SW 1271 (cell line): ENCODE measurements around the gene SMOC1.

Experiments used
- DNase-seq, 2 experiments: peaks; one replicate each; lab custom pipeline; 2025; lab: John Stamatoyannopoulos, UW

Gene SMOC1

GRCh38 chr14:69879175-69880043, at the start of gene SMOC1:
Gene SMOC1 (plus strand): TSS chr14:69879416. CDS start chr14:69879679, 263 bp downstream.
- DNase-seq, result no peak

GRCh38 chr14:69838881-69839416, 40.3 kb upstream of the SMOC1 start:
- DNase-seq, result no peak

DNA sequence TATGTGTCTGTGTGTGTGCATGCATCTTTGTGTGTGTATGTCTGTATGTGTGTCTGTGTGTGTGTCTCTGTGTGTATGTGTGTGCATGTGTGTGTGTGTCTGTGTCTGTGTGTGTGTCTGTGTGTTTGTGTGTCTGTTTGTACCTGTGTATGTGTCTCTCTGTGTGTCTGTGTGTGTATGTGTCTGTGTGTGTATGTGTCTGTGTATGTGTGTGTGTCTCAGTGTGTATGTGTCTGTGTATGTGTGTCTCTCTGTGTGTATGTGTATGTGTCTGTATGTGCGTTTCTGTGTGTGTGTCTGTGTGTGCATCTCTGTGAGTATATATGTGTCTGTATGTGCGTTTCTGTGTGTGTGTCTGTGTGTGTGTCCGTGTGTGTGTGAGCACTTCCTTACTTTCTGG, 39.6 kb upstream of the SMOC1 start:
- DNase-seq, result no peak

- DNase-seq, result no peak
These were observed 37.6 kb upstream of the SMOC1 start for GRCh38 chr14:69841656-69842055.

DNA sequence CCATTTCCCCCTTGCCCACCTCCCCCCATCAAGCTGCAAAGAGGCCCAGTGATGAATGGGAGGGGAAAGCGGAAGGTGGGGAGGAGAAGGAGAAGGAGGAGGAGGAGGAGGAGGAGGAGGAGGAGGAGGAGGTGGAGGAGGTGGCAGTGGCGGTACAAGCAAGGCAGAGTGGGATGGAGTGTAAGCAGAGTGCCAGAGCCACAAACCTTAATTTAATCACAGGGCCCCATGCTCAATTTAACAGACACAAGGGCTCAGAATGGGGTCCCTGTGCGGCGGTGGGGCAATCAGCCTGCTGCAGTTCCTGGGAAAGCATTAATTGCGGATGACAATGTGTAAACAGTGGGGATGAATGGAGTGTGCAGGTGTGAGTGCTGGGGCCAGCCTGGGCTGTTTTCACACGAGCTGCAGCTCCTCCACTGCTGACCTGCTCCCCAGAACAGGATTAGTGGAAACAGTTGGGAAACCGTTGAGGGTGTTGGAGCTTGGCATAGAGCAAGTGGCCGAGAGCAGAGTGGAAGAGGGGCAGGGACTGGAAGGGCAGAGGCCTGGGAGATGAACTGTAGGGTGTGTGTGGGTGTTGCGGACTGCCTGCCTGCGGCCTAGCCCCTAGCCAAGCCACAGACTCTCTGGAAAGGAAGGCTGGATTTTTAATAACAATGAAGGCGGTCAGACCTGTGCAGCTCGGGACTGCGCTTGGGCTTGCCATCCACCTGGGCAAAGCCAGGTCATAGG, 36.4 kb upstream of the SMOC1 start:
- DNase-seq, result no peak

DNA sequence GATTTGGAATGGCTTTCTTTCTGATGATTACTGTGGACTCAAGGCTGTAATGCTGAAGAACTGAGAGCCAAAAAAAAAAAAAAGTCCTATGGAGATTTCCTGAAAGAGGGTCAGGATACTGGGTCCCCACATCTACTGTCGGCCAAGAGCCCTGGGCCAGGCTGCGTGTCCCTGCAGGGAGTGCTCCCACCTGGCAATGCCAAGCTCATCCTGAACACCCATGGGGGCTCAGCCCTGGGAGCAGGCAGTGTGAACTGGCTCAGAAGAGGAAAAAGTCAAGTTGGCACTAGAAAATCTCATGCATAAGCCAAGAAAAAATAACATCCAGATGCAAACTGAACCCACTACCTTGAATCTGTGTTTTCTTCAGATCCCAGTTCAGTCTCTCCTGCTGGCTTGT, 35.0 kb upstream of the SMOC1 start:
- no peak for DNase-seq

- DNase-seq, result no peak
These were observed 34.1 kb upstream of the SMOC1 start for GRCh38 chr14:69845050-69845581.

DNA sequence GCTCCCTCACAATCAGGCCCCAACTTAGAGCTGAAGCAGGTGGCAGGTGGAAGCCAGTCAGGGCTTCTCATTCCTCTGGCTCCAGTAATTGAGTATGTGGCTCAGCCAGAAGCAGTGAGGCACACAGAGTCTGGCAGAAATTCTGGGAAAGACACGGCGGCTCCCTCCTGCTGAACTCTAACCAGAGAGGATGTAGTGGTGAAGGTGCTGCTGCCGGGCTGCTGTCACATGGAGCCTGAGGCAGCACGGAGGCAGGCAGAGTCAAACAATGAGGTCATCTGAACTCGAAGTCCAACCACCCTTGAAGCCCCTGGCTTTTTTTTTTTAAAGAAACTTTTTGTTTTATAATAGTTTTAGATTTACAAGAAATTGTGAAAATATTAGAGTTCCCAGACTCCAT, 33.4 kb upstream of the SMOC1 start:
- DNase-seq, result no peak

DNA sequence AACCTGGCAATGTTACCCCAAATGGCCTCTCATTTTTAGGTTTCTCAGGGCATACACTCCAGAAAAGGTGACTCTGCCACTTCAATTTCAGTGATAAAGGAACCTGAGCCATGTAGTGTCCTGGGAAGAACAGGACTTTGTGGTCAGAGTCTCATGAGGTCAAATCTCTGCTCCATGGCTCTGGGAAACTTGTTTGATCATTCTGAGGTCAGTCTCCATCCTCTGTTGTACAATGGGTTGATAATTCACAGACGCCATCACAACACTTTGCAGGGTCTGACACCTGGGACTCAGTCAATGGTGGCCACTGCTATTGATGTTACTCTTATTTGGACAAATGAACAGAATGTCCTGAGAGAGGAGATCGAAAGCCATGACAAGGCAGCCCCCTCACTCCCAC, 31.1 kb upstream of the SMOC1 start:
- no peak for DNase-seq

GRCh38 chr14:69848903-69849391, 30.3 kb upstream of the SMOC1 start:
- DNase-seq, result no peak

- DNase-seq, result no peak
These were observed 29.0 kb upstream of the SMOC1 start for GRCh38 chr14:69850086-69850735.

- no peak for DNase-seq
These were observed 28.5 kb upstream of the SMOC1 start for GRCh38 chr14:69850736-69851112.

GRCh38 chr14:69852531-69853321, 26.5 kb upstream of the SMOC1 start:
- no peak for DNase-seq

DNA sequence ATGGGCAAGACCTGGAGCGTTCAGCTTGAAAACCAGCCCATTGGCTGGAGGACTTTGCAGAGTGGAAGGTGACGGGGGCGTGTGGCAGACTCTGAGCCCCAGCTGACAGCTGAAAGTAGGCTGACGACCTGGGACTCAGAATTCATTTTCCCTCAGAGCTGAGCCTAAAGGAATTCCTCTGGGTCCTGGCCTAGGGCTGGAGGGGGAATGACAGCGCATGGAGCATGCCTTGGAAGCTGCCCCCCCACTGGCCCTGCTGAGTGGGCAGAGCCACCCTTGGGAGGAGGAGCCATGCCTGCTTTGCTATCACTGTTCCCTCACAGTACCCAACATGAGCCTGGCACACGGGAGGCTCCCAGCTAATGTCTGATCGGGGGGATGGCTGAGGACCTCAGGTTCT, 25.4 kb upstream of the SMOC1 start:
- DNase-seq, result no peak

DNA sequence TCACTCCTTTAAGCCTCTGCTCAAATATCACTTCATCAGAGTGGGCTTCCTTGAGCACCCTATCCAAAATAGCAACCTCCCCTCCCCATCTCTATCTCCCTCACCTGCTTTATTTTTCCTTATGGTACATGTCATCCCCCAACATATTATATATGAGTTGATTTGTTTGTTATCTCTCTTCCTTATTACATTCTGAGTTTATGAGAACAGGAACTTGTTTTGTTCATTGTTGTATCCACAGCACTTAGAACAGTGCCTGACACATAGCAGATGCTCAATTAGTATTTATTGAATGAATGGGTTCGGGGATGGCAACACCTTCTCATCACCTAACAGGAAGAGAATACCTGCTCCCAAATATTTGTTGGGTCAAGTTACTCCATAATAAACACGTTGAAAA, 24.6 kb upstream of the SMOC1 start:
- DNase-seq, result no peak

DNA sequence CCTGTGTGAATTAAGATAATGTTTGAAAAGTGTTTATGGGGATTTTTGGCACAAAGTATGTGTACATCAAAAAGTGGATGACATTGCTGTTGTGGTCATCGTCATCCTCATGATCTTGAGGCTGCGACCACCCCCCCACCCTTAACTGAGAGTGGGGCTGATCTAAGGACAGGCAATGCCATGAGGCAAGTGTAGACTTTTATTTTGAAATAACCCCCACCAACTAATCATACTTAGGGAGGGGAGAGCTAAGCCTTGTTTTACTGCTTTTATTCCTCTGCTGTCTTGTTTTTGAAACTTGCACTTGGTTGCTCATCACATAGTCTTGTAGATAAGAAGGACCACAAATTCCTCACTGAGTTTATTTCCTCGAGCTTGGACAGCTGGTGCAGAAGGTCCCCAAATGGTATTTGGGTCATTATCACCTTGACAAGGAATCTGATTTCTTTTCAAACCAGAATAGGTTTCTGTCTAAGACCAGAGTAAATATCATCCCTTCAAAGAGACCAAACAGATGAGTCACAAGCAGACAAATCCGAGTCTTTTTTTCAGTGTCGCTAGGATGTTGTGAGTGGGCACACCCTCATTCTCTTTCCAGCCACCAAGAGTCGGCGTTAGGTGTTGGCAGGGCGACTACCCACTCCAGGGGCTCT, 23.9 kb upstream of the SMOC1 start:
- DNase-seq, result no peak

GRCh38 chr14:69858801-69859200, 20.4 kb upstream of the SMOC1 start:
- DNase-seq, result no peak

DNA sequence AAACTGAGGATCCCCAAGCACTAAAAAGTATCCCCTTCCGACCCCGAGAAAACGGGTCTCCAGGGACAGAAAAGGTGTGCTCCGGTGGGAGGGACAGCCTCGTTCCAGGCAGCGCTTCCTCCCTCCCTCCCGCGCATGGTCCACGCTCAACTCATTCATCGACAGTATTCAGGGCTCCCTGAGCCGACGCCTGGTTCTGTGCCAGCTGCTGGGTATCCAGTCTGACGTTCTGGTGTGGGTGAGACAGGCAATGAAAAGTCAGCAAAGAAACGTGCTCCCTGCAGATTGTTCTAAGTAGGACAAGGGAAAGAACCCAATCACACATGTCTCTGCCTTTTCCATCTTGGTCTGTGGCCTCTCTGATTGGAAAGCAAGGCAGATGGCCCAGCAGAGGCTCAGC, 19.6 kb upstream of the SMOC1 start:
- no peak for DNase-seq

GRCh38 chr14:69860221-69860620, 19.0 kb upstream of the SMOC1 start:
- no peak for DNase-seq

GRCh38 chr14:69861025-69861569, 18.1 kb upstream of the SMOC1 start:
- no peak for DNase-seq

DNA sequence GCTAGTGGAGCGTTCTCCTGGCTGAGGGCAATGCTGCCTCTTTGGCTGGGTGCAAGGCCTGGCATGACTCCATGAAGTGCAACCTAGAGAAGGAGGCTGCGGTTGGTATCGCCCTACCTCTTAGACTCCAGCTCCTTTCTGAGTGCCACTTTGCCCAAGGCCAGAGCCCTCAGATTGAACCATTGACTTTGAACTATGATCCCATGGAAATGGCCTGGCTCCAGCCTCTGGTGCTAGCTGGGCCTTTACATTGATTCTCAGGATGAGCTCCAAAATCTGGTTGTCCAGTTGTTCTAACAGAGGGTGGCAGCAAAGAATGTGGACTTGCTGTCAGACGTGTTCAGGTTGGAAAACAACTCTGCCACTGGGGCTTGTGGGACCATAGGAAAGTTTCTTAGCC, 16.1 kb upstream of the SMOC1 start:
- DNase-seq, result no peak
